Measurements from ENCODE around the gene MBTPS1.

MBTPS1 gene

GRCh38 chr16:84042308-84042878, 74.3 kb downstream of the MBTPS1 start, which contains the start of gene SLC38A8:
SLC38A8 (minus strand) TSS chr16:84042795; CDS start chr16:84042157, 638 bp downstream.
- no peaks in the 10 kb centered on the region for H3K9me3 ChIP-seq (ENCODE audit: control insufficient read depth in 1 of 2, low read length in 2 of 2)
- H3K27ac ChIP-seq (ENCODE audit: low read depth, low read length), result no peak within 1 kb of the TSS
- peaks cover 10 to 18% of the 10 kb centered on the region in 2 donors for H3K27me3 ChIP-seq (ENCODE audit: control insufficient read depth in 1 of 2, insufficient read depth in 2 of 2, low read length in 2 of 2)
- H3K4me3 ChIP-seq (ENCODE audit: low read depth in 1 of 2, low read length in 2 of 2), result no peak within 1 kb of the TSS
- no peak within 1 kb of the TSS for H3K9ac ChIP-seq (ENCODE audit: low read depth in 1 of 2, low read length in 2 of 2)
- no peaks in the 10 kb centered on the region for H3K4me1 ChIP-seq (ENCODE audit: control insufficient read depth in 1 of 2, insufficient read depth in 2 of 2, low read length in 2 of 2)
- peaks cover 0 to 3% of the 10 kb centered on the region in 2 donors for H3K36me3 ChIP-seq (ENCODE audit: control insufficient read depth in 1 of 2, insufficient read depth in 2 of 2, low read length in 2 of 2)

DNA sequence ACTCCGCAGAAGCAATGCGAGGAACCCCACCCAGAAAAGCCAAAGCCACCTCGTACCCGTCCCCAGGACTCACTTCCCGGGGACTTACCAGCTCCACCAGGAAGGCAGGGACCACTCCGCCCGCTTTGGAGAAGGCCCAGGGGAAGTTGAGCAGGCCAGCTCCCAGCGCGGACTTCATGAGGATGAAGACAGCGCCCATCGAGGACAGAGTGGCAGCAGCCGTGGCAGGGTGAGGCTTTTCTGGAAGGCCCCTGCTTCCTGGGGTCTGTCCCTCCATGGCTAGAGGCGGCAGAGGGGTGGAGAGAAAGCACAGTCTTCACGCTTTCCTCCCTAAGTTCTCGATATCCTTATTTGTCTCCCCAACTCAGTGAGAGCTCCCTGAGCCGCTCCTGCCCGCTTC, 74.9 kb downstream of the MBTPS1 start:
- Histone ChIP-seq H3K4me1 (ENCODE audit: control insufficient read depth in 1 of 2, insufficient read depth in 2 of 2, low read length in 2 of 2) (no peaks in the 10 kb centered on the region), H3K27ac (ENCODE audit: low read depth, low read length) (no peak overlapping the region), H3K4me3 (ENCODE audit: low read depth in 1 of 2, low read length in 2 of 2) (no peak overlapping the region), H3K9me3 (ENCODE audit: control insufficient read depth in 1 of 2, low read length in 2 of 2) (no peaks in the 10 kb centered on the region), H3K36me3 (ENCODE audit: control insufficient read depth in 1 of 2, insufficient read depth in 2 of 2, low read length in 2 of 2) (no peaks in the 10 kb centered on the region), H3K9ac (ENCODE audit: low read depth in 1 of 2, low read length in 2 of 2) (no peak overlapping the region), H3K27me3 (ENCODE audit: control insufficient read depth in 1 of 2, insufficient read depth in 2 of 2, low read length in 2 of 2) (peaks cover 10 to 18% of the 10 kb centered on the region in 2 donors)

GRCh38 chr16:84040823-84041820, 75.6 kb downstream of the MBTPS1 start:
- Histone ChIP-seq H3K4me3 (ENCODE audit: low read depth in 1 of 2, low read length in 2 of 2) (no peak overlapping the region), H3K36me3 (ENCODE audit: control insufficient read depth in 1 of 2, insufficient read depth in 2 of 2, low read length in 2 of 2) (no peaks in the 10 kb centered on the region), H3K4me1 (ENCODE audit: control insufficient read depth in 1 of 2, insufficient read depth in 2 of 2, low read length in 2 of 2) (no peaks in the 10 kb centered on the region), H3K27me3 (ENCODE audit: control insufficient read depth in 1 of 2, insufficient read depth in 2 of 2, low read length in 2 of 2) (peaks cover 10 to 18% of the 10 kb centered on the region in 2 donors), H3K9me3 (ENCODE audit: control insufficient read depth in 1 of 2, low read length in 2 of 2) (peaks cover 0 to 4% of the 10 kb centered on the region in 2 donors), H3K9ac (ENCODE audit: low read depth in 1 of 2, low read length in 2 of 2) (no peak overlapping the region), H3K27ac (ENCODE audit: low read depth, low read length) (no peak overlapping the region)

DNA sequence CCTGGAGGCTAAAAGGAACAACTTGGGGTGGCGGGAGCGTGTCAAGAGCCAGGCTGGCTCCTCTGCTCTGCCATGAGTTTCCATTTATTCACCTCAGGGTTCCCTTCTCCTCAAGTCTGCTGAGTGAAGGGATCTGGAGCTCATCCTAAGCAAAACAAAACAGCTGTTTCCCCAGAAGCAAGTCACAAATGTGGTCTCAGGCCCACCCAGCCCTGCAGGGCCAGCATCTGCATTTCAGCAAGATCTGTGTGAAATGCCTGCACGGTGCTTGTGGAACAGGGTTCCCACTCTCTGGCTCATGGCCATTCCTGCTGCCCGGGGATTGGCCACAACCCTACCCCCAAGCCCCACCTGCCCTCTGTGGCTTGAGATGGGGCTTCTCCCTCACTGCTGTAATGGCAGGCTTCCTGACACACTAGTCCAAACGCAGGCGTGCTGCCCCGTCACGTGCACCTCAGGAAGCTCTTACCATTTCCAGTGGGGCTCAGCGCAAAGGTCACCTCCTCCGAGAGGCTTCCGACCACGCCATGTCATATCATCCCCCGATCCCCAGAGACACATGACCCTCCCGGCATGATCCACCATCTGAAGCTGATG, 76.4 kb downstream of the MBTPS1 start:
- Histone ChIP-seq H3K9ac (ENCODE audit: low read depth in 1 of 2, low read length in 2 of 2) (no peak overlapping the region), H3K4me1 (ENCODE audit: control insufficient read depth in 1 of 2, insufficient read depth in 2 of 2, low read length in 2 of 2) (no peaks in the 10 kb centered on the region), H3K9me3 (ENCODE audit: control insufficient read depth in 1 of 2, low read length in 2 of 2) (peaks cover 0 to 5% of the 10 kb centered on the region in 2 donors), H3K27ac (ENCODE audit: low read depth, low read length) (no peak overlapping the region), H3K27me3 (ENCODE audit: control insufficient read depth in 1 of 2, insufficient read depth in 2 of 2, low read length in 2 of 2) (peaks cover 10 to 18% of the 10 kb centered on the region in 2 donors), H3K36me3 (ENCODE audit: control insufficient read depth in 1 of 2, insufficient read depth in 2 of 2, low read length in 2 of 2) (no peaks in the 10 kb centered on the region), H3K4me3 (ENCODE audit: low read depth in 1 of 2, low read length in 2 of 2) (no peak overlapping the region)

DNA sequence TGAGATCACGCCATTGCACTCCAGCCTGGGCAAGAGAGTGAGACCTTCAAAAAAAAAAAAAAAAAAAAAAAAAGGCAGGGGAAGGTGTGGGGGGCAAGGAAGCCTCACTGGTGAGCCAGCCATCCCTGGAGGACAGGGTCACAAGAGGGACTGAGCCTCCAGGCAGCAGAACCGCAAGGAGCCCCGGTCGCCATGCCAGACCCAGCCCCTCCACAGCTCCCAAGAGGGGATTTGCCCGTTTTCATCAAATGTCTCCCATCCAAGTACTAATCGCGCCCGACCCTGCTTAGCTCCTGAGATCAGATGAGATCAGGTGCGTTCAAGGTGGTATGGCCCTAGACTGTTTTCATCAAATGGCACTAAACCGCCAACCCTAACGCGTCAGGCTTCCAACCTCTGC, 77.0 kb downstream of the MBTPS1 start:
- Histone ChIP-seq H3K9me3 (ENCODE audit: control insufficient read depth in 1 of 2, low read length in 2 of 2) (peaks cover 0 to 5% of the 10 kb centered on the region in 2 donors), H3K4me1 (ENCODE audit: control insufficient read depth in 1 of 2, insufficient read depth in 2 of 2, low read length in 2 of 2) (no peaks in the 10 kb centered on the region), H3K27me3 (ENCODE audit: control insufficient read depth in 1 of 2, insufficient read depth in 2 of 2, low read length in 2 of 2) (peaks cover 10 to 18% of the 10 kb centered on the region in 2 donors), H3K4me3 (ENCODE audit: low read depth in 1 of 2, low read length in 2 of 2) (no peak overlapping the region), H3K36me3 (ENCODE audit: control insufficient read depth in 1 of 2, insufficient read depth in 2 of 2, low read length in 2 of 2) (no peaks in the 10 kb centered on the region), H3K27ac (ENCODE audit: low read depth, low read length) (no peak overlapping the region), H3K9ac (ENCODE audit: low read depth in 1 of 2, low read length in 2 of 2) (no peak overlapping the region)

GRCh38 chr16:84038469-84038868, 78.3 kb downstream of the MBTPS1 start:
- Histone ChIP-seq H3K4me3 (ENCODE audit: low read depth in 1 of 2, low read length in 2 of 2) (no peak overlapping the region), H3K27me3 (ENCODE audit: control insufficient read depth in 1 of 2, insufficient read depth in 2 of 2, low read length in 2 of 2) (peaks cover 3 to 7% of the 10 kb centered on the region in 2 donors), H3K9ac (ENCODE audit: low read depth in 1 of 2, low read length in 2 of 2) (no peak overlapping the region), H3K27ac (ENCODE audit: low read depth, low read length) (no peak overlapping the region), H3K36me3 (ENCODE audit: control insufficient read depth in 1 of 2, insufficient read depth in 2 of 2, low read length in 2 of 2) (no peaks in the 10 kb centered on the region), H3K9me3 (ENCODE audit: control insufficient read depth in 1 of 2, low read length in 2 of 2) (peaks cover 0 to 5% of the 10 kb centered on the region in 2 donors), H3K4me1 (ENCODE audit: control insufficient read depth in 1 of 2, insufficient read depth in 2 of 2, low read length in 2 of 2) (no peaks in the 10 kb centered on the region)

DNA sequence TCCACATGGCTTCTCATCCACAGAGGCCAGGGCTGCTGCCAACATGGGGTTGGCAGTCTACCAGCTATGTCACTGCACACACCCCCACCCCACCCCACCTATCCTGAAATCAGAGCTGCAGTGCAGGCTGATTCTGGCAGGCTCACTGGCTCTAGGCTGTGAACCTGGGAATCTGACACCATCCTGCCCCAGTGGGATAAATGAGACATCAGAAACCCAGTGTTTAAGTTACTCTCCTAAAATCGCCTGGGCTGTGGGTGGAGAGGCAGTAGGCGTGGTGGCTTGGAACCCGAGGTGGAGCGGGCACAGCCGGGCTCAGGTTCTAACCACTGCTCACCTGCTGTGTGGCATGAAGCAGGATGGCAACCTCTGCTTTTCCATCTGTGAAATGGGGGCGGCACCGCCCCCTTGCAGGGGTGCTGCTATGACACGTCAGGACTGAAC, 79.7 kb downstream of the MBTPS1 start:
- Histone ChIP-seq H3K4me3 (ENCODE audit: low read depth in 1 of 2, low read length in 2 of 2) (no peak overlapping the region), H3K9ac (ENCODE audit: low read depth in 1 of 2, low read length in 2 of 2) (no peak overlapping the region), H3K4me1 (ENCODE audit: control insufficient read depth in 1 of 2, insufficient read depth in 2 of 2, low read length in 2 of 2) (no peaks in the 10 kb centered on the region), H3K27ac (ENCODE audit: low read depth, low read length) (no peak overlapping the region), H3K27me3 (ENCODE audit: control insufficient read depth in 1 of 2, insufficient read depth in 2 of 2, low read length in 2 of 2) (no peaks in the 10 kb centered on the region), H3K9me3 (ENCODE audit: control insufficient read depth in 1 of 2, low read length in 2 of 2) (peaks cover 0 to 5% of the 10 kb centered on the region in 2 donors), H3K36me3 (ENCODE audit: control insufficient read depth in 1 of 2, insufficient read depth in 2 of 2, low read length in 2 of 2) (no peaks in the 10 kb centered on the region)

GRCh38 chr16:84036131-84036530, 80.6 kb downstream of the MBTPS1 start:
- Histone ChIP-seq H3K9me3 (ENCODE audit: control insufficient read depth in 1 of 2, low read length in 2 of 2) (peaks cover 0 to 5% of the 10 kb centered on the region in 2 donors), H3K27ac (ENCODE audit: low read depth, low read length) (no peak overlapping the region), H3K36me3 (ENCODE audit: control insufficient read depth in 1 of 2, insufficient read depth in 2 of 2, low read length in 2 of 2) (no peaks in the 10 kb centered on the region), H3K4me1 (ENCODE audit: control insufficient read depth in 1 of 2, insufficient read depth in 2 of 2, low read length in 2 of 2) (no peaks in the 10 kb centered on the region), H3K9ac (ENCODE audit: low read depth in 1 of 2, low read length in 2 of 2) (no peak overlapping the region), H3K4me3 (ENCODE audit: low read depth in 1 of 2, low read length in 2 of 2) (no peak overlapping the region), H3K27me3 (ENCODE audit: control insufficient read depth in 1 of 2, insufficient read depth in 2 of 2, low read length in 2 of 2) (no peaks in the 10 kb centered on the region)

DNA sequence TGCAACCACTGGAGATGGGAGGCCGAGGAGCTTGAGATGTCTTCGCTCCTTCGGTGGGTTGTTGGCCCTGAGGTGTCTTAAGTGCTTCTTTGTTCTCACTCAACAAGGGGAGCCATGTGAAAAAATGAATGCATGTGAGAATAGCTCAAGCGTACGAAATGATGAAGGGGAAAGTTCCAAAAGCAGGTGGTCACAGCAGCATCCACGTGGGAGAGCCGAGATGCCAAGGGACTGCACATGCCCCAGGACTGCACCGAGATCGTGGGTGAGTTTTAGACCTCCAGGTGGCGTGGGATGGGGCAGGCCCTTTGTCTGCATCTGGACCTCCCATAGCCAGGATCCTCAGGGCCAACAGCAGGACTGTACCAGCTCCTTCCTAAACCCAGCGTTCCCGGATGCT, 82.2 kb downstream of the MBTPS1 start:
- no peaks in the 10 kb centered on the region for H3K4me1 ChIP-seq (ENCODE audit: control insufficient read depth in 1 of 2, insufficient read depth in 2 of 2, low read length in 2 of 2)
- H3K27me3 ChIP-seq (ENCODE audit: control insufficient read depth in 1 of 2, insufficient read depth in 2 of 2, low read length in 2 of 2), result no peaks in the 10 kb centered on the region
- no peak overlapping the region for H3K4me3 ChIP-seq (ENCODE audit: low read depth in 1 of 2, low read length in 2 of 2)
- H3K27ac ChIP-seq (ENCODE audit: low read depth, low read length), result no peak overlapping the region
- no peaks in the 10 kb centered on the region for H3K36me3 ChIP-seq (ENCODE audit: control insufficient read depth in 1 of 2, insufficient read depth in 2 of 2, low read length in 2 of 2)
- peaks cover 0 to 5% of the 10 kb centered on the region in 2 donors for H3K9me3 ChIP-seq (ENCODE audit: control insufficient read depth in 1 of 2, low read length in 2 of 2)
- no peak overlapping the region for H3K9ac ChIP-seq (ENCODE audit: low read depth in 1 of 2, low read length in 2 of 2)
